Liver (tissue), 9 donors: ENCODE results near the gene RASGRF1. TPM values are rescaled to one million over a fixed set of nuclear protein-coding genes. Genes with fewer than 3 reads are reported as not detected.

Experiments
- DNase-seq: peaks from one replicate; pipeline ENCODE4 v3.0.0-alpha.2; 2017; ENCODE audit warnings: low spot score
- H3K27ac ChIP-seq, 2 donors: one replicate each; pipeline ENCODE4 v1.7.0; 2013; ENCODE audit warnings: inconsistent platforms in 2 of 2, low read length in 2 of 2, control low read depth in 1 of 2, low read depth in 1 of 2, mild to moderate bottlenecking in 1 of 2
- H3K27me3 ChIP-seq, 4 donors: one replicate each; pipeline versions ENCODE4 v1.6.1 to v1.7.0; 2013; ENCODE audit warnings: low read length in 3 of 4, inconsistent platforms in 1 of 4, mild to moderate bottlenecking in 1 of 4, moderate library complexity in 1 of 4; ENCODE audit not compliant: control insufficient read depth in 4 of 4, insufficient read depth in 4 of 4
- H3K36me3 ChIP-seq, 4 donors: one replicate each; pipeline versions ENCODE4 v1.6.1 to v1.7.0; 2013; ENCODE audit warnings: low read length in 3 of 4, mild to moderate bottlenecking in 3 of 4, low read depth in 1 of 4, moderate library complexity in 1 of 4; ENCODE audit not compliant: control insufficient read depth in 4 of 4, insufficient read depth in 3 of 4
- H3K4me1 ChIP-seq, 4 donors: one replicate each; pipeline versions ENCODE4 v1.6.1 to v1.7.0; 2013; ENCODE audit warnings: low read length in 3 of 4, mild to moderate bottlenecking in 3 of 4, moderate library complexity in 1 of 4; ENCODE audit not compliant: control insufficient read depth in 4 of 4, insufficient read depth in 4 of 4
- H3K4me3 ChIP-seq, 3 donors: one replicate each; pipeline versions ENCODE4 v1.6.1 to v1.7.0; 2013; ENCODE audit warnings: low read length in 3 of 3, control low read depth in 1 of 3, low read depth in 1 of 3, mild to moderate bottlenecking in 1 of 3
- H3K9ac ChIP-seq, 2 donors: one replicate each; pipeline ENCODE4 v1.7.0; 2013; ENCODE audit warnings: low read length in 2 of 2, mild to moderate bottlenecking in 2 of 2, moderate library complexity in 2 of 2, control low read depth in 1 of 2, low read depth in 1 of 2
- H3K9me3 ChIP-seq, 4 donors: one replicate each; pipeline versions ENCODE4 v1.6.1 to v1.7.0; 2013; ENCODE audit warnings: low read length in 3 of 4; ENCODE audit not compliant: control insufficient read depth in 4 of 4
- EGR1 ChIP-seq, 2 donors: IDR thresholded peaks; 2 replicates each; pipeline ENCODE4 v1.6.1; 2016 to 2018; ENCODE audit warnings: antibody characterized with exemption in 2 of 2, low read depth in 2 of 2
- FOXA1 ChIP-seq: IDR thresholded peaks from 2 replicates; pipeline ENCODE4 v1.6.1; 2016; ENCODE audit warnings: antibody characterized with exemption
- FOXA2 ChIP-seq: IDR thresholded peaks from 2 replicates; pipeline ENCODE4 v1.6.1; 2016; ENCODE audit warnings: antibody characterized with exemption
- GABPA ChIP-seq, 2 donors: IDR thresholded peaks in 1 of 2; conservative IDR thresholded peaks in 1 of 2; 2 replicates each; pipeline ENCODE4 v1.6.1; 2016; ENCODE audit warnings: antibody characterized with exemption in 2 of 2, mild to moderate bottlenecking in 1 of 2, moderate library complexity in 1 of 2
- HNF4A ChIP-seq, 2 donors: conservative IDR thresholded peaks; 2 replicates each; pipeline ENCODE4 v1.6.1; 2016; ENCODE audit warnings: antibody characterized with exemption in 2 of 2, mild to moderate bottlenecking in 2 of 2
- HNF4G ChIP-seq: IDR thresholded peaks from 2 replicates; pipeline ENCODE4 v1.6.1; 2016; ENCODE audit warnings: antibody characterized with exemption
- JUND ChIP-seq, 2 donors: IDR thresholded peaks; 2 replicates each; pipeline ENCODE4 v1.6.1; 2016; ENCODE audit warnings: antibody characterized with exemption in 2 of 2
- NR2F2 ChIP-seq: IDR thresholded peaks from 2 replicates; pipeline ENCODE4 v1.6.1; 2016; ENCODE audit warnings: antibody characterized with exemption
- RAD21 ChIP-seq, 2 donors: IDR thresholded peaks; 2 replicates each; pipeline ENCODE4 v1.6.1; 2016; ENCODE audit warnings: antibody characterized with exemption in 2 of 2, mild to moderate bottlenecking in 2 of 2
- RXRA ChIP-seq, 2 donors: IDR thresholded peaks; 2 replicates each; pipeline ENCODE4 v1.6.1; 2017 to 2018; ENCODE audit warnings: antibody characterized with exemption in 2 of 2, mild to moderate bottlenecking in 1 of 2
- SP1 ChIP-seq: IDR thresholded peaks from 2 replicates; pipeline ENCODE4 v1.6.1; 2018; ENCODE audit warnings: antibody characterized with exemption, mild to moderate bottlenecking
- TAF1 ChIP-seq: conservative IDR thresholded peaks from 2 replicates; pipeline ENCODE4 v1.6.1; 2016; ENCODE audit warnings: antibody characterized with exemption, mild to moderate bottlenecking
- YY1 ChIP-seq: IDR thresholded peaks from 2 replicates; pipeline ENCODE4 v1.6.1; 2016; ENCODE audit warnings: antibody characterized with exemption, mild to moderate bottlenecking
- WGBS: extraction: QIAGEN DNeasy Blood & Tissue Kit; methylation state at CpG from one replicate; pipeline ENCODE4 v1.1.7; 2013; 5-methylcytosine and 5-hydroxymethylcytosine counted together
- polyA plus RNA-seq, 2 donors: library from polyadenylated mRNA; stranded (reverse) in 1 of 2; unstranded in 1 of 2; fragments of 200-250 nt in 1 of 2; fragments of >200 nt in 1 of 2; fragmentation: Nextera tagmentation in 1 of 2; extraction: Ambion mirVana in 1 of 2; gene quantifications; one replicate each; pipeline versions ENCODE4 v1.2.1 to v1.2.3, GENCODE V29; 2013 to 2015
- total RNA-seq, 2 donors: library from RNA; depleted of rRNA; stranded (reverse); fragments of >200 nt; gene quantifications; one replicate each; pipeline ENCODE4 v1.2.3, GENCODE V29; 2014
- TF ChIP-seq, protein P1 (sequence below): fragments of 150-350 bp; IDR thresholded peaks from 2 replicates; pipeline ENCODE4 v1.5.1; 2017; ENCODE audit warnings: improper control_type of control experiment, low read depth, low read length; ENCODE audit not compliant: missing input control
- TF ChIP-seq, protein P2 (sequence below): IDR thresholded peaks from 2 replicates; pipeline ENCODE4 v1.6.1; 2016; ENCODE audit warnings: antibody characterized with exemption
- TF ChIP-seq, protein P3 (sequence below): IDR thresholded peaks from 2 replicates; pipeline ENCODE4 v1.6.1; 2016; ENCODE audit warnings: antibody characterized with exemption
- TF ChIP-seq, protein P4 (sequence below): IDR thresholded peaks from 2 replicates; pipeline ENCODE4 v1.6.1; 2016; ENCODE audit warnings: antibody characterized with exemption
- donor health status: healthy.
- donor health status: healthy.
- donor health status: healthy.
- donor health status: healthy.
- donor health status: healthy.

RASGRF1 gene
- total and polyA plus RNA-seq, 4 donors = 0.28 TPM; not detected in 3

DNA sequence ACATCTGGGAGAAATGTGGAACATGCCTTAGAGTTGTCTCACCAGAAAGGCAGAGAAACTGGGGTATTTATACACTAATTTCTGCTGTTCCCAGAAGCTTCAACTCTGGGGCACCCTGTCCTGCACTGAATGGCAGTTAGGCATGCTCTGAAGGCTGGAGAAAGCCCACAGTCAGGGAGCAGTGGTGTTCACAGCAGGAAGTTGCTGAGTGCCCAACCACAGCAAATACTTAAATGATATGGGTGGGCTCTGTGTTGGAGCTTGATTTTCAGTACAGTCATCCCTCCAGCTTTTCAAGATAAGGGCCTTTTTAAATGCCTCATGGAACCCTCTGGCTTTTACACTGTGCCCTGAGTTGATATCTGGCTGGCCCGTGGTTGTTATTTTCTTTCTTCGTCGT is 38.7 kb upstream of the RASGRF1 start:
- peaks cover 0 to 3% (median 0%) of the 10 kb centered on the region in 4 donors for H3K27me3 ChIP-seq
- no peak overlapping the region for H3K27ac ChIP-seq
- no peak for DNase-seq
- no peaks in the 10 kb centered on the region for H3K36me3 ChIP-seq
- 91% methylated on average over 3 of the region's 3 CpGs for WGBS
- peaks cover 2 to 26% (median 22%) of the 10 kb centered on the region in 4 donors for H3K9me3 ChIP-seq
- H3K4me3 ChIP-seq = no peak overlapping the region
- TF ChIP-seq, protein P1, sequence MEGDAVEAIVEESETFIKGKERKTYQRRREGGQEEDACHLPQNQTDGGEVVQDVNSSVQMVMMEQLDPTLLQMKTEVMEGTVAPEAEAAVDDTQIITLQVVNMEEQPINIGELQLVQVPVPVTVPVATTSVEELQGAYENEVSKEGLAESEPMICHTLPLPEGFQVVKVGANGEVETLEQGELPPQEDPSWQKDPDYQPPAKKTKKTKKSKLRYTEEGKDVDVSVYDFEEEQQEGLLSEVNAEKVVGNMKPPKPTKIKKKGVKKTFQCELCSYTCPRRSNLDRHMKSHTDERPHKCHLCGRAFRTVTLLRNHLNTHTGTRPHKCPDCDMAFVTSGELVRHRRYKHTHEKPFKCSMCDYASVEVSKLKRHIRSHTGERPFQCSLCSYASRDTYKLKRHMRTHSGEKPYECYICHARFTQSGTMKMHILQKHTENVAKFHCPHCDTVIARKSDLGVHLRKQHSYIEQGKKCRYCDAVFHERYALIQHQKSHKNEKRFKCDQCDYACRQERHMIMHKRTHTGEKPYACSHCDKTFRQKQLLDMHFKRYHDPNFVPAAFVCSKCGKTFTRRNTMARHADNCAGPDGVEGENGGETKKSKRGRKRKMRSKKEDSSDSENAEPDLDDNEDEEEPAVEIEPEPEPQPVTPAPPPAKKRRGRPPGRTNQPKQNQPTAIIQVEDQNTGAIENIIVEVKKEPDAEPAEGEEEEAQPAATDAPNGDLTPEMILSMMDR = no peak
- TF ChIP-seq JUND (IDR thresholded peaks at IDR 0.05) (no peak), SP1 (no peak), HNF4A (conservative IDR thresholded peaks at IDR 0.05) (no peak), FOXA2 (no peak), FOXA1 (no peak), HNF4G (no peak), RAD21 (IDR thresholded peaks at IDR 0.05) (no peak), NR2F2 (no peak), TAF1 (no peak), EGR1 (IDR thresholded peaks at IDR 0.05; ENCODE audit: low read depth in 2 of 2) (no peak), GABPA (IDR thresholded peaks at IDR 0.05 in 1 of 2, conservative IDR thresholded peaks at IDR 0.05 in 1 of 2) (no peak), RXRA (IDR thresholded peaks at IDR 0.05) (no peak), YY1 (no peak)
- TF ChIP-seq, protein P2, sequence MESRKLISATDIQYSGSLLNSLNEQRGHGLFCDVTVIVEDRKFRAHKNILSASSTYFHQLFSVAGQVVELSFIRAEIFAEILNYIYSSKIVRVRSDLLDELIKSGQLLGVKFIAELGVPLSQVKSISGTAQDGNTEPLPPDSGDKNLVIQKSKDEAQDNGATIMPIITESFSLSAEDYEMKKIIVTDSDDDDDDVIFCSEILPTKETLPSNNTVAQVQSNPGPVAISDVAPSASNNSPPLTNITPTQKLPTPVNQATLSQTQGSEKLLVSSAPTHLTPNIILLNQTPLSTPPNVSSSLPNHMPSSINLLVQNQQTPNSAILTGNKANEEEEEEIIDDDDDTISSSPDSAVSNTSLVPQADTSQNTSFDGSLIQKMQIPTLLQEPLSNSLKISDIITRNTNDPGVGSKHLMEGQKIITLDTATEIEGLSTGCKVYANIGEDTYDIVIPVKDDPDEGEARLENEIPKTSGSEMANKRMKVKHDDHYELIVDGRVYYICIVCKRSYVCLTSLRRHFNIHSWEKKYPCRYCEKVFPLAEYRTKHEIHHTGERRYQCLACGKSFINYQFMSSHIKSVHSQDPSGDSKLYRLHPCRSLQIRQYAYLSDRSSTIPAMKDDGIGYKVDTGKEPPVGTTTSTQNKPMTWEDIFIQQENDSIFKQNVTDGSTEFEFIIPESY = no peak
- TF ChIP-seq, protein P3, sequence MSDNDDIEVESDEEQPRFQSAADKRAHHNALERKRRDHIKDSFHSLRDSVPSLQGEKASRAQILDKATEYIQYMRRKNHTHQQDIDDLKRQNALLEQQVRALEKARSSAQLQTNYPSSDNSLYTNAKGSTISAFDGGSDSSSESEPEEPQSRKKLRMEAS = no peak
- TF ChIP-seq, protein P4, sequence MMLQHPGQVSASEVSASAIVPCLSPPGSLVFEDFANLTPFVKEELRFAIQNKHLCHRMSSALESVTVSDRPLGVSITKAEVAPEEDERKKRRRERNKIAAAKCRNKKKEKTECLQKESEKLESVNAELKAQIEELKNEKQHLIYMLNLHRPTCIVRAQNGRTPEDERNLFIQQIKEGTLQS = no peak
- no peak overlapping the region for H3K9ac ChIP-seq
- H3K4me1 ChIP-seq = no peaks in the 10 kb centered on the region

DNA sequence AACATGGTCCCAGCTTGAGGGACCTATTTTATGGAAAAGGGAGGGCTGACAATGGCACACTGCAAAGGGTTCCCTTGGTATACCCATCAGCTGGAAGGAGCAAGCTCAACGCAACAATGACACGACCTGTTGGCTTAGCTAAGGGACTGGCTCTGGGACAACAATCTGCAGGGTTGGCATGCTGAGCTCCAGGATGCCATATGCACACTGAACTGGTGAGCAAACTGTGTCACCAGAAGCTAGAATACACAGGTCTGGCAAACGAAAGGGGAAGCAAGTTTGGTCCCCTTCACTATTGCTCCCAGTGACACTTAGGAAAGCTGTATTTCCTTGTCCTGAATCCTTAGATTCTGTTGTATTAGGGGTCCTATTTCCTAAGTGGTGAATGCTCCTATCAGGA is 38.0 kb upstream of the RASGRF1 start:
- Histone ChIP-seq H3K27ac (no peak overlapping the region), H3K9ac (no peak overlapping the region), H3K9me3 (peaks cover 2 to 26% (median 22%) of the 10 kb centered on the region in 4 donors), H3K27me3 (peaks cover 0 to 2% (median 0%) of the 10 kb centered on the region in 4 donors), H3K36me3 (no peaks in the 10 kb centered on the region), H3K4me1 (no peaks in the 10 kb centered on the region), H3K4me3 (no peak overlapping the region)
- DNase-seq = no peak
- 72% methylated on average over 3 of the region's 3 CpGs for WGBS
- TF ChIP-seq SP1 (no peak), NR2F2 (no peak), FOXA2 (no peak), FOXA1 (no peak), GABPA (IDR thresholded peaks at IDR 0.05 in 1 of 2, conservative IDR thresholded peaks at IDR 0.05 in 1 of 2) (no peak), HNF4G (no peak), RXRA (IDR thresholded peaks at IDR 0.05) (no peak), HNF4A (conservative IDR thresholded peaks at IDR 0.05) (no peak), TAF1 (no peak)
- TF ChIP-seq, protein P2 = no peak
- TF ChIP-seq, protein P1 = no peak
